B cell (primary cell): ENCODE data around the gene CCDC141. TPM values are rescaled to one million over a fixed set of nuclear protein-coding genes. Genes with fewer than 3 reads are reported as not detected.

ENCODE experiments used
- ATAC-seq: fragments of 200-7000 bp; cut with Tn5 transposase; one replicate; pipeline ENCODE4 v1.10.0; 2021; ENCODE audit warnings: low read depth, mild to moderate bottlenecking, moderate number of reproducible peaks, moderate library complexity
- CTCF ChIA-PET: fragments of 350-600 bp; sonication (Branson Sonifier 250); formaldehyde crosslinking; loops from one replicate; lab custom pipeline; 2021; ENCODE audit warnings: antibody characterized with exemption, inconsistent platforms; lab: Charles Lee
- POLR2A ChIA-PET: fragments of 350-600 bp; sonication (Branson Sonifier 250); formaldehyde crosslinking; loops from one replicate; lab custom pipeline; 2021; ENCODE audit warnings: antibody characterized with exemption; lab: Charles Lee
- DNase-seq: peaks from one replicate; pipeline ENCODE4 v3.0.0; 2013
- H2AFZ ChIP-seq: 2 replicates; pipeline ENCODE4 v1.6.1; 2012; ENCODE audit warnings: mild to moderate bottlenecking, low read depth, low read length; ENCODE audit not compliant: insufficient read depth, poor library complexity, severe bottlenecking
- H3K27ac ChIP-seq, 2 donors: 1 replicate in 1 of 2; 2 replicates in 1 of 2; pipeline ENCODE4 v1.5.1; 2012 to 2013; ENCODE audit warnings: low read length in 2 of 2, mild to moderate bottlenecking in 2 of 2, moderate library complexity in 1 of 2
- H3K27me3 ChIP-seq, 4 experiments: fragments of 200-600 bp in 1 of 4; sonication (generic) in 1 of 4; replicated peaks in 1 of 4; 1 replicate in 2 of 4; 2 replicates in 2 of 4; pipeline versions ENCODE4 v1.6.1 to v1.7.0; 2013 to 2016; ENCODE audit warnings: low read length in 3 of 4, mild to moderate bottlenecking in 2 of 4, mixed read lengths in 1 of 4, moderate library complexity in 1 of 4; ENCODE audit not compliant: insufficient read depth in 4 of 4, control insufficient read depth in 3 of 4; ENCODE audit errors: control extremely low read depth in 1 of 4
- H3K36me3 ChIP-seq, 2 experiments: replicated peaks in 1 of 2; 1 replicate in 1 of 2; 2 replicates in 1 of 2; pipeline versions ENCODE4 v1.6.1 to v1.7.1; 2013; ENCODE audit warnings: low read length in 1 of 2; ENCODE audit not compliant: insufficient read depth in 2 of 2, control insufficient read depth in 1 of 2; ENCODE audit errors: control extremely low read depth in 1 of 2, extremely low read depth in 1 of 2
- H3K4me1 ChIP-seq, 2 donors: fragments of 200-600 bp in 1 of 2; sonication (generic) in 1 of 2; 1 replicate in 1 of 2; 2 replicates in 1 of 2; pipeline versions ENCODE4 v1.5.1 to v1.6.1; 2013 to 2017; ENCODE audit warnings: low read length in 2 of 2; ENCODE audit not compliant: control insufficient read depth in 2 of 2, insufficient read depth in 2 of 2
- H3K4me2 ChIP-seq: replicated peaks from 2 replicates; pipeline ENCODE3; 2012; ENCODE audit warnings: mild to moderate bottlenecking, low read depth, low read length; ENCODE audit not compliant: poor library complexity, severe bottlenecking
- H3K4me3 ChIP-seq, 5 experiments: fragments of 200-600 bp in 1 of 5; sonication (generic) in 1 of 5; 1 replicate in 3 of 5; 2 replicates in 2 of 5; pipeline versions ENCODE4 v1.5.1 to v1.7.0; 2011 to 2016; ENCODE audit warnings: low read length in 4 of 5, mild to moderate bottlenecking in 4 of 5, low read depth in 2 of 5, control low read depth in 1 of 5, moderate library complexity in 1 of 5; ENCODE audit not compliant: insufficient read depth in 1 of 5; ENCODE audit errors: control extremely low read depth in 1 of 5, extremely low read depth in 1 of 5
- H3K79me2 ChIP-seq: fragments of 200-600 bp; sonication (generic); one replicate; pipeline ENCODE4 v1.6.0; 2016; ENCODE audit warnings: low read length; ENCODE audit not compliant: control insufficient read depth, insufficient read depth
- H3K9ac ChIP-seq: fragments of 200-600 bp; sonication (generic); 2 replicates; pipeline ENCODE4 v1.6.1; 2017; ENCODE audit warnings: mild to moderate bottlenecking, low read length, moderate library complexity
- H3K9me3 ChIP-seq, 3 donors: one replicate each; pipeline versions ENCODE4 v1.6.1 to v1.7.1; 2013; ENCODE audit warnings: low read length in 2 of 3; ENCODE audit not compliant: control insufficient read depth in 2 of 3, insufficient read depth in 1 of 3; ENCODE audit errors: control extremely low read depth in 1 of 3
- H4K20me1 ChIP-seq: 2 replicates; pipeline ENCODE4 v1.6.0; 2012; ENCODE audit warnings: mild to moderate bottlenecking, low read length; ENCODE audit not compliant: insufficient read depth, control insufficient read depth, poor library complexity, severe bottlenecking
- H3K27ac Mint-ChIP-seq: one replicate; pipeline ENCODE4 v1.8.0; 2021; ENCODE audit warnings: mixed read lengths
- H3K27me3 Mint-ChIP-seq: one replicate; pipeline ENCODE4 v1.8.0; 2021; ENCODE audit warnings: mixed read lengths
- H3K4me1 Mint-ChIP-seq: one replicate; pipeline ENCODE4 v1.8.0; 2021; ENCODE audit warnings: mixed read lengths
- H3K4me3 Mint-ChIP-seq: one replicate; pipeline ENCODE4 v1.8.0; 2021; ENCODE audit warnings: mixed read lengths
- H3K9me3 Mint-ChIP-seq: one replicate; pipeline ENCODE4 v1.8.0; 2022; ENCODE audit warnings: mixed read lengths; ENCODE audit not compliant: insufficient read depth
- EZH2 ChIP-seq: IDR thresholded peaks from 2 replicates; pipeline ENCODE4 v1.6.1; 2012; ENCODE audit warnings: borderline replicate concordance, low read depth, mild to moderate bottlenecking, moderate library complexity, low read length; ENCODE audit not compliant: insufficient read depth, poor library complexity, severe bottlenecking
- WGBS: methylation state at CpG from one replicate; pipeline ENCODE4 v1.1.5; 2013; ENCODE audit warnings: missing lambda C conversion rate; ENCODE audit not compliant: insufficient coverage; 5-methylcytosine and 5-hydroxymethylcytosine counted together
- intact Hi-C: fragments of 100-400 bp; cut with micrococcal nuclease; formaldehyde crosslinking; loops from one replicate; pipeline ENCODE4 v1.10.0; 2022
- polyA plus RNA-seq: library from polyadenylated mRNA; depleted of rRNA; stranded (reverse); fragments of >200 nt; gene quantifications from 2 replicates; pipeline ENCODE4 v1.2.3, GENCODE V29; 2012
- total RNA-seq, 2 donors: library from RNA; stranded (reverse); fragments of 120-200 nt in 1 of 2; gene quantifications; 1 replicate in 1 of 2; 2 replicates in 1 of 2; pipeline versions ENCODE4 v1.2.3 to v1.2.4, GENCODE V29; 2013 to 2022
- TF ChIP-seq, protein P1 (sequence below): fragments of 200-600 bp; IDR thresholded peaks from one replicate; pipeline ENCODE4 v1.8.0; 2022; ENCODE audit warnings: antibody characterized with exemption, mild to moderate bottlenecking

Gene CCDC141
- total and polyA plus RNA-seq, 2 donors (not counting 1 experiment from before 2014, with no cell fraction given) = 2.1 to 47.5 TPM

DNA sequence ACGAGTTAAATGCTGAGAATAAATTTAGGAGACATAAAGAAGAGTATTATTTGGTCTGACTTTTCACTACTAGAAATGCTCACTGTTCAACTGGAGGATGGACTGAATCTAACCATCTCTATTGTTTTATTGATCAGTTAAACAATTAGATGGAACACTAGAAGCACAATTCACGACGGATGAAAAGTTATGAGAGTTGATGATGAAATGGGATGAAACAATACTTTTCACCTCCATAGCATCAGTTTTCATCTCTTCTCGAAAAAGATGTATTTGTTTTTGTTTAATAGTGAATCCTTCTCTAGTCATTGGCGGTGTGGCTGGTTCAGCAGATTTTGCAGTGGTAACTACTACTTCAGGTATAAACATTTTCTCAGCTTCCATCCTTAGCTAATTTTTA is 262.0 kb downstream of the CCDC141 start:
- no peaks in the 10 kb centered on the region for H3K79me2 ChIP-seq
- H3K9me3 ChIP-seq = no peaks in the 10 kb centered on the region
- no peak overlapping the region for H3K27ac Mint-ChIP-seq
- no peaks in the 10 kb centered on the region for H3K27me3 Mint-ChIP-seq
- H2AFZ ChIP-seq = no peak overlapping the region
- no peak overlapping the region for H3K4me3 ChIP-seq
- no peaks in the 10 kb centered on the region for H3K4me1 ChIP-seq
- ATAC-seq = no peak
- peaks cover 0 to 16% of the 10 kb centered on the region in 2 experiments for H3K36me3 ChIP-seq
- intact Hi-C loops = no loop called here
- ChIA-PET CTCF (no interaction called here), POLR2A (no interaction called here)
- H3K27me3 ChIP-seq = no peaks in the 10 kb centered on the region
- H3K9ac ChIP-seq = no peak overlapping the region
- H3K9me3 Mint-ChIP-seq = no peaks in the 10 kb centered on the region
- no peak for TF ChIP-seq EZH2
- TF ChIP-seq, protein P1, sequence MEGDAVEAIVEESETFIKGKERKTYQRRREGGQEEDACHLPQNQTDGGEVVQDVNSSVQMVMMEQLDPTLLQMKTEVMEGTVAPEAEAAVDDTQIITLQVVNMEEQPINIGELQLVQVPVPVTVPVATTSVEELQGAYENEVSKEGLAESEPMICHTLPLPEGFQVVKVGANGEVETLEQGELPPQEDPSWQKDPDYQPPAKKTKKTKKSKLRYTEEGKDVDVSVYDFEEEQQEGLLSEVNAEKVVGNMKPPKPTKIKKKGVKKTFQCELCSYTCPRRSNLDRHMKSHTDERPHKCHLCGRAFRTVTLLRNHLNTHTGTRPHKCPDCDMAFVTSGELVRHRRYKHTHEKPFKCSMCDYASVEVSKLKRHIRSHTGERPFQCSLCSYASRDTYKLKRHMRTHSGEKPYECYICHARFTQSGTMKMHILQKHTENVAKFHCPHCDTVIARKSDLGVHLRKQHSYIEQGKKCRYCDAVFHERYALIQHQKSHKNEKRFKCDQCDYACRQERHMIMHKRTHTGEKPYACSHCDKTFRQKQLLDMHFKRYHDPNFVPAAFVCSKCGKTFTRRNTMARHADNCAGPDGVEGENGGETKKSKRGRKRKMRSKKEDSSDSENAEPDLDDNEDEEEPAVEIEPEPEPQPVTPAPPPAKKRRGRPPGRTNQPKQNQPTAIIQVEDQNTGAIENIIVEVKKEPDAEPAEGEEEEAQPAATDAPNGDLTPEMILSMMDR = no peak
- H3K4me3 Mint-ChIP-seq = no peak overlapping the region
- no peaks in the 10 kb centered on the region for H4K20me1 ChIP-seq
- WGBS = no CpG with 5 or more reads among the region's 5 CpGs
- no peak overlapping the region for H3K27ac ChIP-seq
- H3K4me2 ChIP-seq = no peak overlapping the region
- H3K4me1 Mint-ChIP-seq = no peaks in the 10 kb centered on the region
- no peak for DNase-seq

DNA sequence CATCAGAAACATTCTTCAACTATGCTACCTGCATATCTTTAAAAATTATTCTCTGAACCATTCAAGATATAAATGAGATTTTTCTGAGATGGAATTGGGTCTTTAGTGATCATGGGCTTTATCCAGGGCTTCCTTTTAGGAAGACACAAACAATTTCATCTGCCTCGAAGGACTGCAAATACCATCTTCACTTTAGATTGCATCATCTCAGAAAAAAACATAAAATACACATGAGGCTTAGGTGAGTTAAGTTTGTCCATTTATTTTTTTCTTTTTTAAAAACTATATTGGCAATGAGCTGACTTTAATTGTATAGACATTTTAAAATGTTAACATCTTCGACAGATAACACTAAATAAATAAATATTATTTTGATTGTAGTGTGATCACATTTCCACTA is 262.8 kb downstream of the CCDC141 start:
- Histone ChIP-seq H3K27me3 (no peaks in the 10 kb centered on the region), H3K9ac (no peak overlapping the region), H2AFZ (no peak overlapping the region), H3K4me3 (no peak overlapping the region), H3K79me2 (no peaks in the 10 kb centered on the region), H3K4me2 (no peak overlapping the region), H3K27ac (no peak overlapping the region), H3K4me1 (no peaks in the 10 kb centered on the region), H3K36me3 (peaks cover 0 to 16% of the 10 kb centered on the region in 2 experiments), H4K20me1 (no peaks in the 10 kb centered on the region), H3K9me3 (no peaks in the 10 kb centered on the region)
- intact Hi-C loops = no loop called here
- DNase-seq (no peak), ATAC-seq (no peak)
- WGBS = no CpG with 5 or more reads among the region's 2 CpGs
- no peaks in the 10 kb centered on the region for H3K27me3 Mint-ChIP-seq
- no peaks in the 10 kb centered on the region for H3K4me1 Mint-ChIP-seq
- H3K4me3 Mint-ChIP-seq = no peak overlapping the region
- no peak overlapping the region for H3K27ac Mint-ChIP-seq
- no peaks in the 10 kb centered on the region for H3K9me3 Mint-ChIP-seq
- ChIA-PET POLR2A (no interaction called here), CTCF (no interaction called here)
- TF ChIP-seq, protein P1 = no peak
- TF ChIP-seq EZH2 = no peak
